Coronary artery (tissue), 2 donors: Measurements from ENCODE around the gene CC2D1B.

Source experiments
- DNase-seq: peaks from one replicate; pipeline ENCODE4 v3.0.0-alpha.2; 2017; ENCODE audit warnings: low spot score
- H3K27ac ChIP-seq, 2 donors: fragments of 200-600 bp; sonication (generic); one replicate each; pipeline ENCODE4 v1.5.1; 2016 to 2019
- H3K4me3 ChIP-seq: fragments of 200-600 bp; sonication (generic); 2 replicates; pipeline ENCODE4 v1.5.1; 2016; ENCODE audit warnings: mild to moderate bottlenecking, moderate library complexity
- CTCF ChIP-seq: fragments of 200-600 bp; sonication (generic); IDR thresholded peaks from one replicate; pipeline ENCODE4 v1.5.1; 2019; ENCODE audit warnings: antibody characterized with exemption

The CC2D1B gene

DNA sequence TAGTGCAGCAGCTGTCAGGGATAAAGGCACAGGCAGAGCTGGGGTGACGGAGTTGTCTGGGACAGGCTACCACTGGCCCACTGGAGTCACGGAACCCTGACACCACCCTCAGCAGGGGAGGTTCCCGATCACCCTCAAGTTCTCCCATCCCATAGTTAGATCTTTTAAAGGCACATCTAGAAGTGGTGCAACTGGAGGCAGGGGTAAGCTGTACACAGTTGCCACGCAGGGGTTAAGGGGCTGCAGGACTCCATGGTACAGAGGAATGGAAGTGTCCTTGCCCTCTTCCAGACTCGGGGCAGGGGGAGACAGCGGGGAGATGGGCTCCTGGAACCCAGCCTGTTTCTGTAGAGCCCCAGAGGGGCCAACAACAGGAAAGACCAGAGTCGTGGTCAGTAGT is 13.3 kb downstream of the CC2D1B start:
- no peak for TF ChIP-seq CTCF
- no peak for DNase-seq
- Histone ChIP-seq H3K4me3 (no peak overlapping the region), H3K27ac (no peak overlapping the region)

GRCh38 chr1:52348704-52349300 is 17.2 kb downstream of the CC2D1B start:
- H3K4me3 ChIP-seq: no peak overlapping the region
- DNase-seq: no peak
- no peak for TF ChIP-seq CTCF
- no peak overlapping the region for H3K27ac ChIP-seq

DNA sequence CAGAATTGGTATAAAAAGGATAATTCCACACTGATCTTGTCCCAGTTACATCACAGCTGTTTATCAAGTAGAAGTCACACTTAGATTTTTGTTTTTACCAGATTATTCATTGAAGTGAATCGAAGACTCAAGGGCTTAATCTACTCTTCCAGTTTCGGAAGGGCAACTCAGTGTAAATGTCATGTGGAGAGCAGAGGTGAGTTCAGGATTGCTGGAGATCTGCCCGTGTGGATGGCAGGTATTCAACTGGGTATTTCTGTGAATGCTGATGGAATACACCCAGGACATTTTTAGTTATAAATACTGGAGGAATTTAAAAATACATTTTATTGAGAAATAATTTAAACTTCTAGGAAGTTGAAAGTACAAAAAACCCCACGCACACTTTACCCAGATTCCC is 19.4 kb downstream of the CC2D1B start:
- TF ChIP-seq CTCF: no peak
- DNase-seq: no peak
- Histone ChIP-seq H3K27ac (no peak overlapping the region), H3K4me3 (no peak overlapping the region)

DNA sequence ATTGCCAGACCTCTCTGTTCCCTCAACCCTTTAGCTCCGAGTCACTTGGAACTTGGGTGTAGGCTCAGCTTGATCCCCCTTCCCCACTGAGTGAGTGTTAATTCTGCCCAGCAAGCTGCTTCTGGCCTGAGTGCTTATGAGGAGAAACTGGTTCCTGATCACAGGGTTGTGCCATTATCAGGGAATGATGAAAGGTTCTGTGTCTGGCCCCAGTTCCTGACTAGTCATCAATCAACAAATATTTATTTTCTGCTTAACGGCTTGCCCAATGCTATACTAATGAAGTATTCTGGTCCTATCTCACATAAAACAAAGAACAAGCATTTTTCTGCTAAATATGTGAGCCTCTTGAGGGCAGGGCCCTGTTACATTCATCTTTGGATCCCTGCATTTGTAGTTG is 20.8 kb downstream of the CC2D1B start:
- no peak for TF ChIP-seq CTCF
- no peak for DNase-seq
- Histone ChIP-seq H3K27ac (no peak overlapping the region), H3K4me3 (no peak overlapping the region)

- Histone ChIP-seq H3K27ac (no peak overlapping the region), H3K4me3 (no peak overlapping the region)
- DNase-seq: no peak
- no peak for TF ChIP-seq CTCF
Observed at GRCh38 chr1:52343979-52344378, 22.0 kb downstream of the CC2D1B start.

DNA sequence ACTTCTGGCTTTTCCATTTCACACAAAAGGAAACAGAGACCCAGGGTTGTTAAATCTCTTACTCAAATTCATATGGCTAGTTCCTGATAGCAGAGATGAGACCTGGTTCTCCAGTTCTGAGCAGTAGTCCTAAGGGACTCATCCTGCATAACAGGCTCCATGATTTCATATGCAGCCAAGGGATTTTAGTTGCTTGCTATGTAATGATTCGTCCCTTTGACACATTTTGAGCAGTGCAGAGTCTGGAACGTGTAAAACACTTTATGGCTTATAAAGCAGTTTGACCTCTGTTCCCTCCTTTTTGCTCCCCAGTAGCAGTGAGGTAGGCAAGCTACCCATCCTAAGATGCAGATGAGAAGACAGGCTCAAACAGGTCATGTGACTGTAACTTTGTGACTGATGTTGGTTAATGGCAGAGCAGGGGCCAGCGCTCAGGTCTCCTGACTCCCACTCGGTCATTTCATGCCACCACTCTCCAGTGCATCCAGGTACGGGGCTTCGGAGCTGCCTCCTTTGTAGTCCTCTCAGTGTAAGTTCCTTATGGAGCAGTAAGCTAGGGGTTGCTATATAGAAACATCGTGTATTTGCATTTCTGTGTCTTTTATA is 24.2 kb downstream of the CC2D1B start:
- Histone ChIP-seq H3K4me3 (no peak overlapping the region), H3K27ac (no peak overlapping the region)
- no peak for TF ChIP-seq CTCF
- DNase-seq: no peak

- DNase-seq: no peak
- no peak for TF ChIP-seq CTCF
- Histone ChIP-seq H3K27ac (no peak overlapping the region), H3K4me3 (no peak overlapping the region)
Observed at GRCh38 chr1:52337439-52337838, 28.6 kb downstream of the CC2D1B start.
